Activated CD8-positive, alpha-beta memory T cell treated with anti-CD3 and anti-CD28 coated beads, Interleukin-2, amount 50 U/mL, for 1 hour (primary cell): ENCODE data around the gene MATCAP1.

Source experiments
- DNase-seq: peaks from one replicate; pipeline ENCODE4 v3.0.0-alpha.2; 2020; ENCODE audit errors: extremely low read depth

Gene MATCAP1

DNA sequence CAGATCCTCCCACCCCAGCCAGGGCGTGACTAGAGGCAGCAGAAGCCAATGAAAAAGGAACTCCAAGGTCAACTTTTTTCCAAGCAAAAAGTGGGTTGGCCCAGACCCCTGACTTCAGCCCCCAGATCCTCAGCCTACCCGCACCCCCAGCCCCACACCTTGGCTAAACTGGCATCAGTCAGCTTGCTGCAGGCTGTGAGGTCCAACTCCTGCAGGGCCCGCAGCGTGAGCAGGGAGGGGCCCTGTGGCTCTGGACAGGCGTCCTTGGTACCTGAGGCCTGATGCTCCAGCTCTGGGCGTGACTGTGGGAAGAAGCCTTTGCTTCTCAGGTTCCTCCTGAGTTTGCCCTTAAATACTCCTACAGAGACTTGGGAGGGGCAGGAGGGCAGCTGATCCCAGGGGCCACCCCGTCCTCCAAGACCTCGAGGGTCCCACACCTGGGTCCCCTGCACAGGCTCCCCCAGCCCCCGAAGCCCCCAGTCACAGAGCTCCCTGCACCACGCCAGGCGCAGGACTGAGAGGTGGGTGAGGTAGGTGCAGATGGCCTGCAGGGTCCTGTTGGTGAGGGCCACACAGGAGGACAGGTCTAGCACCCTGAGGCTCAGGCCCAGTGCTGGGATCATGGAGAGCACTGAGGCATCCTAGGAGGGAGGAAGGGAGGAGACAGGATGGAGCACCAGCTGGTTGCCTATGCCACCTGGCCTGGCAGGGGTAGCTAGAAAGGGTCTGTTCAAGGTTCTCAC is 24.6 kb upstream of the MATCAP1 start:
- no peak for DNase-seq

DNA sequence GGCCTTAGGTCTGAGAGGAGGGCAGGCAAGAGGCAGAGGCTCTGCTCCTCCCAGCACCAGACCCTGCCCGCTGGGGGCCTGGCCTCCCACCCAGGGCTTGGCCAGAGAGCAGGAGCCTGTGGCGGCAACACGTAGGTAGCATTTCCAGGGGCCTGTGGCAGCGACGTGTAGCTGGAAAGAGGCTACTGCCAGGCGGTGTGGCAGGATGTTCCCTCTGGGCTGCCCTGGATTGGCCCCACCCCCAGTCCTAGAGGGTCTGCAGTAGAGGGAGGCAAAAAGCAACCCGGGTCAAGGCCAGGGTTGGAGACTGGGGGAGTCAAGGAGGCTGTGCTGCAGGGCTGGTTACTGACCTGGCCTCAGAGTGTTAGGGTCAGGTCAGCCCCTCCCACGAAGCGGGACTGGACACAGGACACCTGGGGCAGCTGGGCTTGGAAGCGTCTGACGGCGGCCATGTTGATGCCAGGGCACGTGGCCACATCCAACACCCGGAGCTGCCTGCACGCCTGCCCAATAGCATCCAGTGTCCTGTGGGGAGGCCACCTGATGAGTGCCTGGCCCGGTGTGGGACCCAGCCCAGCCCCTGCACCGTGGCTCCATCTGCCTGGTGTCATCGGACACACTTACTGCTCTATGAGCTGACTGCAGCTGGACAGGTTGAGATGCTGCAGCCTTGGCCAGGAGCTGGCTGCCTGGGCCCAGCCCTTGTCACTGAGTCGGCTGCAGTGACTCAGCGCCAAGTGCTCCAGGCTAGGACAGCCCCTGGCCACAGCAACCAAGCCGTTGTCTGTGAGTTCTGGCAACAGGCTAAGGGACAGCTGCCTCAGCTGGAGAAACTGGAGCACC is 23.7 kb upstream of the MATCAP1 start:
- no peak for DNase-seq

DNA sequence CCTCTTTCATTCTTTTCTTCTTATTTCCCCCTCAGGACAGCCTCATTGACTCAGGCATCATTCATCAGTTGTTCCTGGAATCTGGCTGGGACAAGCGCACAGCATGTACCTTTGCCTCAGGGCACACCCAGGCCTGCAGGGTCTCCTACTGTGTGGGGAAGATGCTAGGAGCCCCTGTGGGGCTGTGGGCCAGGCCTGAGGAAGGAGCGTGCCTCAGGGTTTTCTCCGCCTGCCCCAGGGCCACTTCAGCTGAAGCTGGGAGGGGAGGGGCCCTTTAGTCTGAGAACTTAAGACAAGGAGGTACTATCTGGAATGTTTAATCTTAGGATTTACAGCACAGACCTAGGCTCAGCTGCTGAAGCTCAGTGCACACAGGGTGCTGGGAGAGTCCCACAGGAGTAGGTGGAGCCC is 23.1 kb upstream of the MATCAP1 start:
- DNase-seq: no peak

DNA sequence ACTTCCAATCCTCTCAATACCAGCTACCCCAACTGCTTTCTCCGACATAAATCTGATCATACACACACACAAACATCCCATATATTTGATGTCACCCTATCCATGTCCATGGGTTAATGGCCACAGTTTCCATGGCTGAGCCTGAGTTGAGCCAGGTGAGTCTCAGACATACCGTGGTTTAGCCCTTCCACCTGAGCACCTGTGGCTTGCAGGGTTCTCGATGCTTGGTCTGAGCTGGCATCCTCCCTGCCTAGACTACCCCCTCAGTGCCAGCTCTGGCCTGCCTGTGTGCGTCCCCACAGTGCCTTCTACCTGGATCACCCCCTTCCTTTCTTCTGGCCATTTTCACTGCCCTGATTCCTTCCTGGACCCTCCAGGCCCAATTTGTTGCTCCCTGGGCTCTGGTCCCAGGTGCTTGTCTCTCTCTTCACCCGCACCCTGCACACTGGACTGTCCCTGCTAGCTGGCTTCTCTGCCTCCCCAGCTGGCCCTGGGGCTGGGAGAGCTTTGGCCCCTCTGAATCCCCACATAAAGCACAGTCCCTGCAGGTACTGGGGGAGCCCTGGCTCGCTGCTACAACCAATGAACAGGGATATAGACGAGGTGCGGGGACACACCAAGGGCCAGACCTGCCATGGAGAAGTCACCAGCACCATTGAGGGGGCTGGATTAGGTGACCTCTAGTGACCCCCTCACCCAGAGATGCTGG is 22.5 kb upstream of the MATCAP1 start:
- no peak for DNase-seq

DNA sequence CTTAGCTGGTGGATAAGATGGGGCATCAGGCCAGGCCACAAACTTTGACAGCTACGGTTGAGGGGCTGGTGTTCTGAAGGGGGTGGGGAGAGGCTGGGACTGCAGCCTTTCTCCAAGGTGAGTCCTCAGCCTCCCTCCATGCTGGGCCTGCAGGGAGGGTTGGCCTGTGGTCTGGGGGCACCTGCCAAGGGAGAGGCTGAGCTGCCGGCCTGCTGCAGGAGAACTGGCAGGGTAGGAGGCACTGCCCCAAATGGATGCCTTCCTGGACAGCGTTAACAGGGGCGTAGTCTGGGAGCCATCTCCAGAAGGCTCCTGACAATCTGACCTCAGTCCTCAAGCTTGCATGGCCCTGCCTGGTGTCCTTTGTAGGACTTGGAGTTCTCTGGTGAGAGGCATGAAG is 20.3 kb upstream of the MATCAP1 start:
- no peak for DNase-seq

DNA sequence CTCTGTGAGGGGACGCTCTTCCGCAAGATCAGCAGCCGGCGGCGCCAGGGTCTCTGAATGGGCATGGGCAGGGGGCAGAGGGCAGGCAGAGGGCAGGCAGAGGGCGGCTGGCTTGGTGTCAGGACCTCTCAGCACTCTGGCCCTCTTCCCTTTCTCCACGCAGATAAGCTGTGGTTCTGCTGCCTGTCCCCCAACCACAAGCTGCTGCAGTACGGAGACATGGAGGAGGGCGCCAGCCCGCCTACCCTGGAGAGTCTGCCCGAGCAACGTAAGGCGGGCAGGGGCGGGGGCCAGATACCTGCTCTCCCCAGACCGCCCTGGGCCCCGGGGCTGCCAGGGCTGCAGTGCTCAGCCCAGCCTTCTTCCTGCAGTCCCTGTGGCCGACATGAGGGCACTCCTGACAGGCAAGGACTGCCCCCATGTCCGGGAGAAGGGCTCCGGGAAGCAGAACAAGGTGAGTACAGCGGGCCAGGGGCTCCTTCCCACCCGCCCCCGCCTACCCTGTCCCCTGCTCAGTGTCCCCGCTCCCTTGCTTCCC is 19.3 kb upstream of the MATCAP1 start:
- DNase-seq: no peak

DNA sequence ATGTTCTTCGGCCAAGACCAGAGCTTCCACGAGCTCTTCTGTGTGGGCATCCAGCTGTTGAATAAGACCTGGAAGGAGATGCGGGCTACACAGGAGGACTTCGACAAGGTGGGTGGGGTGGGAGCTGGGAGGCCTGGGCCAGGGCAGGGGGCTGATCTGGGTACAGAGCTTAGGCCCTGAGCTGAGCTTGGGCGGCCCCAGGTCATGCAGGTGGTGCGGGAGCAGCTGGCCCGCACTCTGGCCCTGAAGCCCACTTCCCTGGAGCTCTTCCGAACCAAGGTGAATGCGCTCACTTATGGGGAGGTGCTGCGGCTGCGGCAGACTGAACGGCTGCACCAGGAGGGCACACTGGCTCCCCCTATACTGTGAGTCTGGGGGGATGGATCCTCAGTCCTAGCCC is 18.7 kb upstream of the MATCAP1 start:
- no peak for DNase-seq

DNA sequence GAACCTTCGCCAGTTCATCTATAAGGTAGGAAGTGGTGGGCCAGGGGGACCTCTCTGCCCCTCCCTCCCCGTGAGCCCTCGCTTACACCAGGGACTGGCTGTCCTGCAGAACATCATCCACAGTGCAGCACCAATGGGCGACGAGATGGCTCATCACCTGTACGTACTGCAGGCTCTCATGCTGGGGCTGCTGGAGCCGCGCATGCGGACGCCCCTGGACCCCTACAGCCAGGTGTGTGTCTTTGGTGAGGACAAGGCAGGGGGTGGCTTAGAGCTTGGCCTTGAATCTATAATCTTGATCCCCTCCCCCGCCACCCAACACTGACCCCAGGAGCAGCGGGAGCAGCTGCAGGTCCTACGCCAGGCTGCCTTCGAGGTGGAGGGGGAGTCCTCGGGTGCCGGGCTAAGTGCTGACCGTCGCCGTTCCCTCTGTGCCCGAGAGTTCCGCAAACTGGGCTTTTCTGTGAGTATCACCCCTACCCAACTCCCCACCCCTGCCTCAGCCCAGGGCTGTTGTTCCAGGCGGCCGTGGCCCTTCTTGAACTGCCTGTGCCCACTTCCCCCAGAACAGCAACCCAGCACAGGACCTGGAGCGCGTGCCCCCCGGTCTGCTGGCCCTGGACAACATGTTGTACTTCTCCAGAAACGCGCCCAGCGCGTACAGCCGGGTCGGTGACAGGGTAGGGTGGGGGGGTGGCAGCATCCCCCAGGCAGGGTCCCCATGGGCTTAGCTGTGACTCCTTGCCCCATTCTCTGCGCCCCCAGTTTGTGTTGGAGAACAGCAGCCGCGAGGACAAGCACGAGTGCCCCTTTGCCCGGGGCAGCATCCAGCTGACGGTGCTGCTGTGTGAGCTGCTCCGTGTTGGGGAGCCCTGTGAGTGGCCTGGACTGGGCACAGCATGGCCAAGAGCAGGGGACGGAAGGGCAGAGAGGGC is 17.9 kb upstream of the MATCAP1 start:
- DNase-seq: no peak

DNA sequence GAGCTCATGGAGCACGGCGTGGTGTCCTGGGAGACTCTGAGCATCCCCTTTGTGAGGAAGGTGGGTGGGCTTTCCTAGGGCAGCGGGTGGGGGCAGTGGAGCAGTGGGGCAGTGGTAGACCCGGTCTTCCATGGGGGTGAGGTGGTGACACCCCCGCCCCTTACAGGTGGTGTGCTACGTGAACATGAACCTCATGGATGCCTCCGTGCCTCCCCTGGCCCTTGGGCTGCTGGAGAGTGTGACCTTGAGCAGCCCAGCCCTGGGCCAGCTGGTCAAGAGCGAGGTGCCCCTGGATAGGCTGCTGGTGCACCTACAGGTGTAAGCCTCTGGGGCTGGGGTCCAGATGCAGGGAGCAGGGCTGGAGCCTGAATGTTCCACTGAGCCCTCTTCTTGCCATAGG is 16.7 kb upstream of the MATCAP1 start:
- no peak for DNase-seq

DNA sequence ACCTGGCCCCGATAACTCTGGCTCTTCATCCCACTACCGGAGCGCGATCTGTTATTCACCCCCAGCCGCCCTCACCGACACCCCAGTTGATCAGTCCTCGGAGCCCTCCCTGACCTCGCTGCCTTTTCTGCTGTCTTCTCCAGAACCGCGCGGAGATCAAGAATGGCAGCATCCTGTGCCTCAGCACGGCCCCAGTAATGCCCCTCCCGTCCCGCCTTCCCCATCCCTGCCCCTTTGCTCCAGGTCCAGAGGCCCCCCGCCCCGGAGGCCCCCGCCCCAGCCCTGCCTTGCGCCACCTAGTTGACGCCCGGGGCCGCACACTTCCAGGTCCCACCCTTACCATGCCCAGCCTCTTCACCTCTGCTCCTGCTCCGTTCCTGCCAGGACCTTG is 16.0 kb upstream of the MATCAP1 start:
- no peak for DNase-seq

DNA sequence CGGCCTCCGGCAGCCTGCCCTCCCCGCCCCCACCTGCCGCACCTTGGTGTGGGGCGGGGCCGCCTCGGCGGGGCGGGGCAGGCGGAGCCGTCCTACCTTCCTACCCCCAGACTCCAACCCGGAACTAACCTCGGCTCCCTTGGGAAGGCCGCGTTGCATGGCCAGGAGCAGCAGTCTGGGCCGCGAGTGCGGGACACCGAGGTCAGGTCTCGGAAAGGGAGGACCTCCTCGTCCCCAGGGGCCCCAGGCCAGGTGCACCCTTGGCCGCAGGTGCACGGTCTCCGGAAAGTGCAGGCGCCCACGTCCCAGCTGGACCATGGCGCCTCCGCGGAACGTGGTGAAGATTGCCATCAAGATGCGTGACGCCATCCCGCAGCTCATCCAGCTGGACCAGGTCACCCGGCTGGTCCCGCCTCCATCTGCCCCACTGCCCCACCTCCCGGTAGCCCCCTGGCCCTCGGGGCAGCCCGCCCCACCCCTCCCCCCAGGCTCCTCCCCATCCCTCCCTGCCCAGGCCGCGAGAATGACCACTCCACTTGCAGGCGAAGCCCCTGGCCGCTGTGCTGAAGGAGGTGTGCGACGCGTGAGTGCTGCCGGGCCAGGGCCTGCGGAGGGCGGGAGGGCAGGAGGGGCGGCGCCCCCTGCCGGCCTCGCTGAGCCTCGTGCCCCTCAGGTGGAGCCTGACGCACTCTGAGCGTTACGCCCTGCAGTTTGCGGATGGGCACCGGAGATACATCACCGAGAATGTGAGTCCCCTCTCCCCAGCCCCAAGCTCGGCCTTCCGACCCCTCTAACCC is 15.4 kb upstream of the MATCAP1 start, which contains the start of gene ELMO3:
Gene ELMO3 (plus strand): TSS at position 121 of the 797 bp plus-strand sequence. CDS start 196 bp downstream, at position 317.
- DNase-seq: no peak

DNA sequence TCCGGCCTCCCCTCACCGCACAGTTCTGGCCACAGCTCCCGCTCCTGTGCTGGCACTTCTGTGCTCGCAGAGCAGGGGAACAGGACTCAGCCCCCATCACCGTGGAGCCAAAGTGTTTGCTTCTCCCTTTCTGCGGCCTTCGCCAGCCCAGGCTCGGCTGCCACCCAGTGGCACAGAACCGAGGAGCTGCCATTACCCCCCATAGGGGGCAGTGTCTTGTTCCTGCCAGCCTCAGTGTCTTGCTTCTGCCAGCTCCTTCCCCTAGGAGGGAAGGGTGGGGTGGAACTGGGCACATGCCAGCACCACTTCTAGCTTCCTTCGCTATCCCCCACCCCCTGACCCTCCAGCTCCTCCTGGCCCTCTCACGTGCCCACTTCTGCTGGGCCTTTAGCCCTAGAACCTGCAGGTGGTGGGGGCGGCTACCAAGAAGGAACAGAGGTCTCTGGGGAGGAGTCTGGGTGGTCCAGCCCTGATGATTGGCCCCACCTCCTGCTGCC is 14.5 kb upstream of the MATCAP1 start:
- DNase-seq: no peak

DNA sequence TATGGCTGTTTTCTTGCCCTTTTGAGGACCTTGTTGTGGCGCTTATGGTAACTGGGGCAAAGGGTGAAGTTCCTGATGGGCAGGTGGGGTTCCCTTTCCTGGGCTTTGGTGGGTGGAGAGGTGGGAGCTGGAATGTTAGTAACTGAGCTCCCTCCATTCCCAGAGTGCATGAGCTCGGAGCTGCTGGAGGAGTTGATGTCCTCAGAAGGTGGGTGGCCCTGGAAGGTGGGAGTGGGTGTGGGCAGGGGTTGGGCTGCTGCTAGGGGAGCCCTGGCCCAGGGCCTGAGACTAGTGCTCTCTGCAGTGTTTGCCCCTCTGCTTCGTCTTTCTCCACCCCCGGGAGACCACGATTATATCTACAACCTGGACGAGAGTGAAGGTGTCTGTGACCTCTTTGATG is 13.9 kb upstream of the MATCAP1 start:
- no peak for DNase-seq

DNA sequence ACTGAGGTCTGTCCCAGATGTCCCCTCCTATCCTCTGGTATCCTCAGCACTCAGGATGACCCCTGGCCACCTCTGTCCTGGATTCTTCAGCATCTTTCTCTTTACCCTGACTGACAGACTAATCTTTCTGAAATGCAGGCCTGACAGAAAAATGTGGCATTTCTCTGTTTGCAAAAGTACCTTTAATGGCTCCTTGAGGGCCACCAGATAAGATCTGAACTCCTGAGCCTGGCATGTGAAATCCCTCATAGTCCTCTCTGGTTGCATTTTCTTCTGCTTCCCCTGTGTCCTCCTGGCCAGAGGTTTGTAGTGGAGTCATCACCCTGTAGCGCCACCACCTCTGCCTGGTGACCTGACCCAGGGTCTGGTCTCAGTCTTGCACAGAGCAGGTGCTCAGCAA is 13.1 kb upstream of the MATCAP1 start:
- DNase-seq: no peak

DNA sequence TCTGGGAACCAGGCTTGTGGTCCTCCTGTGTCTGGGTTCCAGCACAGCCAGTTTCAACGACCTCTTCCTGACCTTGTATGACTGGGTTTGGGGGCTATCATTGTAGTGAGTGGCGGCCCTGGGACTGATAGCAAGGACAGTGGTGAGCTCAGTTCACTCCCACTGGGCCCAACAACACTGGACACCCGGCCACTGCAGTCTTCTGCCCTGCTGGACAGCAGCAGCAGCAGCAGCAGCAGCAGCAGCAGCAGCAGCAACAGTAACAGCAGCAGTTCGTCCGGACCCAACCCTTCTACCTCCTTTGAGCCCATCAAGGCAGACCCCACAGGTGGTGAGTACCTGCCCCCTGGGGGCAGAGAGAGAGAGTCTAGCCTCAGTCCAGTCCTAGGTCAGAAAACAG is 11.9 kb upstream of the MATCAP1 start:
- DNase-seq: no peak

DNA sequence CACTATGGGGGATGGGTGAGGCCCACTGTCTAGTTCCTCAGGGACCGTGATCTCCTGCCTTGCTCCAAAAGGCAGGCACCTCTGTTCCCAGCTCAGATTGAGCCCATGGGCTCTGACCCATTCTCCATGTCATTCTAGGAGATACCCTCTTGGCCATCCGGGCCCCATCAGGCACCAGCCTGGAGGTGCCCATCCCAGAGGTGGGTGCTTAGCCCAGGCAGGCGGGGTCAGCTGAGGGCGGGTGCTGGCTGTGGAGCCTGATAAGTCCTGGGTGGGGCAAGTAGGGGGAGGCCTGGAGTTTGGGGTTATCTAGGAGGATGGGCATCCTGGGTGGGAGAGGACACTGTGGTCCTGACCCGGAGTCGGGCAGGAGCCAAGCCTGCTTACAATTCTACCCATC is 10.5 kb upstream of the MATCAP1 start:
- no peak for DNase-seq

DNA sequence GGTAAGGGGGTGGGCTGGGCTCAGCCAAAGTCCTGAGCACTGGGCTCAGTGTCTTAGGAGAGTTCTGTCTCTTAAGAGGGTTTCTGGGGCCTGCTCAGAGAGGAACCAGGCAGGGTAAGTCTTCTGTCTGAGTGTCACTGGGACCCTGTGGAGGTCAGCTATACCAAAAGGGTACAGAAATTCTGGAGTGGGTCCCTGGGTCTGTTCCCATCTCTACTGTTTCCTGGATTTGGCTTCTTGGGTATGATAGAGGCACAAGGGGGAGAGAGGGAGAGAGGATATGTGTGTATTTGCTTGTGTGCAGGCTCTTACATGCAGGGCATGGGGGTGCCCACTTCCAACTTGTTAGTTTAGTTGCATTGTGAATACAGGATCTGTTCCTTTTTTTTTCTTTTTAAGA is 9.8 kb upstream of the MATCAP1 start:
- no peak for DNase-seq

DNA sequence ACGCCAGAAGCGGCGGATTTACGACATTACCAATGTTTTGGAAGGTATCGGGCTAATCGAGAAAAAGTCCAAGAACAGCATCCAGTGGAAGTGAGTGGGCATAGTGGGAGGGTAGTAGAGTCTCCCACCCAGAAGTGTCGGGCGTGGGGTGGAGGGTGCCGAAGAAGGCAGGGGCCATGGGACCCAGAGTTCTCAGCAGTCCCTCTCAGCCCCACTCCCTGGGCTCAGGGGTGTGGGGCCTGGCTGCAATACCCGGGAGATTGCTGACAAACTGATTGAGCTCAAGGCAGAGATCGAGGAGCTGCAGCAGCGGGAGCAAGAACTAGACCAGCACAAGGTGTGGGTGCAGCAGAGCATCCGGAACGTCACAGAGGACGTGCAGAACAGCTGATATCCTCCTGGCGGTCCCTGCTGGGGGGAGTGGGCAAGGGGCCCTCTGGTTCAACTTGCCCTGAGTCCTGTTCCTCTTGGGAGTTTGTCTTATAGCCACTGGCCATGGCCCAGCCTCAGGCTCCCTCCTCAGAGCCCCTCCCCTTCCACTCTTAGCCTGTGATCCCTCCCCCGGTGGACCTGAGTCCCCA is 9.1 kb upstream of the MATCAP1 start:
- no peak for DNase-seq

DNA sequence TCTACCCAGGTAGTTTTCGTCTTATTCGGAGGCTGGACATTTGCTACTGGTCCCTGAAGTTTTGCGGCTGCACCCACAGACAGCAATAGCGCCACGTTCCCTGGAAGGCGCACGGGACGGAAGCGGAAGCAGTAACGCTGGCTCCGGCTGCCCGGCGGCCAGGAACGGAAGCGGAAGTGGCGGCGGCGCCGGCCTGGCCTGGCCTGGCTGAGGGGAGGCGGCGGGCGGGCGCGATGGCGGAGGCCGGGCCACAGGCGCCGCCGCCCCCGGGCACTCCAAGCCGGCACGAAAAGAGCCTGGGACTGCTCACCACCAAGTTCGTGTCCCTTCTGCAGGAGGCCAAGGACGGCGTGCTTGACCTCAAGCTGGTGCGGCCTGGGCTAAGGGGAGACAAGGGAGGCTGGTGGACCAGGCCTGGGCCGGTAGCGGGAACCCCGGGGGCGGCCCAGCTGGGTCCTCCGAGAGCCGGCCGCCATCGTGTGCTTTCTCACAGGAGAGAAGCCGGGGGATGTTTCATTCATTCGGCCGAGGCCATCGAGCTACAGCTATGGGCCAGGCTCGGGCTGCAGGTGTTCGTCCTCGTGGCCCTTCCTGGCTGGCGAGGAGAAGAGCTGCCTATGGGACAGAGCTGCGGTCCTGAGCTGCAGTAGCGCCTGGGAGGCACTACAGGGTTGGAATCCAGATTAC is 8.4 kb upstream of the MATCAP1 start, which contains the start of gene E2F4:
Gene E2F4 (plus strand): TSS at position 161 of the 687 bp plus-strand sequence. CDS start 73 bp downstream, at position 234.
- DNase-seq: peak; percentile 59
